Mesothelial cell of epicardium (in vitro differentiated cells): ENCODE measurements around the gene ZBTB3. TPM values are rescaled to one million over a fixed set of nuclear protein-coding genes. Genes with fewer than 3 reads are reported as not detected.

Source experiments
- microRNA-seq: library from miRNA; unstranded; fragments of <30 nt; microRNA quantifications from one replicate; pipeline ENCODE4 v1.2.0, GENCODE V29; 2021; ENCODE audit warnings: inconsistent platforms, mixed read lengths
- total RNA-seq: library from RNA; stranded (reverse); gene quantifications from 3 replicates; pipeline ENCODE4 v1.2.1, GENCODE V29; 2021

ZBTB3 gene
- total RNA-seq, 1 donor from 2014 or later: 13.2 TPM

Small RNAs within 50 kb of the gene (microRNA-seq; reads per million reads assigned to microRNA genes)
- 3.5 reads per million, percentile 9 among the genes with 10 or more reads in this experiment for gene MIR6514
- gene MIR6748: not detected

Other genes starting within 250 kb of the ZBTB3 start
- gene AHNAK, start 207.4 kb downstream of the ZBTB3 start, total RNA-seq: 456 to 481 TPM (median 480 TPM) in 3 replicates
- 1,747 to 1,829 TPM (median 1,814 TPM) in 3 replicates for gene EEF1G, start 180.3 kb downstream of the ZBTB3 start, total RNA-seq
- 23.7 to 26.0 TPM (median 24.2 TPM) in 3 replicates for gene TUT1, start 162.6 kb downstream of the ZBTB3 start, total RNA-seq
- 121 to 126 TPM (median 124 TPM) in 3 replicates for gene MTA2, start 152.3 kb downstream of the ZBTB3 start, total RNA-seq
- 52.2 to 54.3 TPM (median 53.3 TPM) in 3 replicates for gene EML3, start 141.4 kb downstream of the ZBTB3 start, total RNA-seq
- 1.7 to 2.5 TPM (median 1.8 TPM) in 3 replicates for gene ROM1, start 140.9 kb downstream of the ZBTB3 start, total RNA-seq
- 48.1 to 56.4 TPM (median 52.6 TPM) in 3 replicates for gene B3GAT3, start 132.2 kb downstream of the ZBTB3 start, total RNA-seq
- 324 to 342 TPM (median 334 TPM) in 3 replicates for gene GANAB, start 107.5 kb downstream of the ZBTB3 start, total RNA-seq
- gene INTS5, start 100.9 kb downstream of the ZBTB3 start, total RNA-seq: 21.0 to 22.3 TPM (median 21.1 TPM) in 3 replicates
- 44.9 to 47.5 TPM (median 47.0 TPM) in 3 replicates for gene C11orf98, start 89.0 kb downstream of the ZBTB3 start, total RNA-seq
- 17.1 to 20.6 TPM (median 18.7 TPM) in 3 replicates for gene CSKMT, start 88.8 kb downstream of the ZBTB3 start, total RNA-seq
- 7.3 to 8.4 TPM (median 8.0 TPM) in 3 replicates for gene UQCC3, start 82.5 kb downstream of the ZBTB3 start, total RNA-seq
- gene LBHD1, start 81.9 kb downstream of the ZBTB3 start, total RNA-seq: 8.3 to 11.6 TPM (median 9.8 TPM) in 3 replicates
- 112 to 119 TPM (median 118 TPM) in 3 replicates for gene UBXN1, start 75.1 kb downstream of the ZBTB3 start, total RNA-seq
- gene LRRN4CL, start 64.6 kb downstream of the ZBTB3 start, total RNA-seq: 1.6 to 2.3 TPM (median 1.7 TPM) in 3 replicates
- 56.9 to 61.4 TPM (median 58.3 TPM) in 3 replicates for gene BSCL2, start 46.7 kb downstream of the ZBTB3 start, total RNA-seq
- 0.60 to 1.5 TPM (median 0.97 TPM) in 3 replicates for gene GNG3, start 46.5 kb downstream of the ZBTB3 start, total RNA-seq
- 60.3 to 62.0 TPM (median 61.5 TPM) in 3 replicates for gene HNRNPUL2, start 26.7 kb downstream of the ZBTB3 start, total RNA-seq
- gene TTC9C, start 25.7 kb downstream of the ZBTB3 start, total RNA-seq: 39.8 to 46.0 TPM (median 41.7 TPM) in 3 replicates
- gene POLR2G, start 7.4 kb upstream of the ZBTB3 start, total RNA-seq: 84.0 to 89.2 TPM (median 85.2 TPM) in 3 replicates
- 40.2 to 42.9 TPM (median 42.8 TPM) in 3 replicates for gene TAF6L, start 17.2 kb upstream of the ZBTB3 start, total RNA-seq
- gene TMEM179B, start 33.2 kb upstream of the ZBTB3 start, total RNA-seq: 31.3 to 33.9 TPM (median 32.6 TPM) in 3 replicates
- gene TMEM223, start 37.8 kb upstream of the ZBTB3 start, total RNA-seq: 17.4 to 21.4 TPM (median 19.2 TPM) in 3 replicates
- 108 to 111 TPM (median 110 TPM) in 3 replicates for gene NXF1, start 51.3 kb upstream of the ZBTB3 start, total RNA-seq
- 55.2 to 57.9 TPM (median 55.8 TPM) in 3 replicates for gene STX5, start 77.9 kb upstream of the ZBTB3 start, total RNA-seq
- not detected in 3 replicates for gene TEX54, start 78.7 kb upstream of the ZBTB3 start, total RNA-seq
- gene WDR74, start 85.4 kb upstream of the ZBTB3 start, total RNA-seq: 59.3 to 63.7 TPM (median 62.1 TPM) in 3 replicates
- gene SLC3A2, start 126.7 kb upstream of the ZBTB3 start, total RNA-seq: 205 to 212 TPM (median 208 TPM) in 3 replicates
- gene CHRM1, start 167.2 kb upstream of the ZBTB3 start, total RNA-seq: 0.09 to 0.72 TPM (median 0.11 TPM) in 3 replicates
- gene SLC22A6, start 230.8 kb upstream of the ZBTB3 start, total RNA-seq: not detected in 3 replicates